HG03135 (cell line): ENCODE data around the gene HPS1.

Source experiments
- ATAC-seq: cut with Tn5 transposase; IDR thresholded peaks from one replicate; pipeline ENCODE4 v1.9.1; 2021; ENCODE audit warnings: mild to moderate bottlenecking, moderate library complexity; ENCODE audit not compliant: unreplicated experiment

Gene HPS1

DNA sequence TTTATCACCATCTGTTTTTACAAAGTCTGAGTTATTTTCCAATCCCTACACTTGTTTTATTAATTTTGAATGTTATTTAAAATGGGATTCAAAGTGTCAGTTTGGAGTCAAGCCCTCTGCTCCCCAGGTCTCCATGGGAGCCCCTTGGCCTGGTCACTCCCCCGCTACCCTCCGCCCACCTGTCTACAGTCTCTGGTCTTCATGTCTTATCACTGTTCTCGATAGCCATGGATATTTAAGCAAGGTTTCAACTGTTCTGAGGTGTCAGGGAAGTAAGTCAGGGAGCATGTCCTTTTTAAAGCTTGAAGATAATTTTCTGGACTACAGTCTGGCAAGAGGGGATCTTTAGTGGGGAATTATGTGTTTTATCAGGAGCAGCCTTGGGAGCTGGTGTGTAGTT is 19.1 kb upstream of the HPS1 start:
- no peak for ATAC-seq

GRCh38 chr10:98463976-98464754 is 17.4 kb upstream of the HPS1 start:
- ATAC-seq: no peak

DNA sequence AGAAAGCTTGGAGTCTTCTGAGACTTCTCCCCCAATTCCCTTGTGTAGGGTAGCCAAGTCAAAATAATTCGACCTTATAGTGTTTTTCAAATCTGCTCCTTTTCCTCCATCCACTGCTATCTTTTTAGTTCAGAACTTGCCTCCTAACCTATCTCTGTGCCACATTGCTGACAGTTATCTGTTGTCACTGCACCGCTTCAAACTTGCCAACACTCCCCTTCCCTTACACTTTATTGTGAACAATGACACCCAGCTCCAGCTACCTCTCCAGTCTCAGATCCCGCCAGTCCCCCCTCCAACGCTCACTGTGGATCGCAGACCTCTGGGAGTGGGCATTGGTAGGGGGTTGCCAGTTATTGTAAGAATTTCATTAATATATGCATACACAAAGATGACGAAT is 16.3 kb upstream of the HPS1 start:
- no peak for ATAC-seq

DNA sequence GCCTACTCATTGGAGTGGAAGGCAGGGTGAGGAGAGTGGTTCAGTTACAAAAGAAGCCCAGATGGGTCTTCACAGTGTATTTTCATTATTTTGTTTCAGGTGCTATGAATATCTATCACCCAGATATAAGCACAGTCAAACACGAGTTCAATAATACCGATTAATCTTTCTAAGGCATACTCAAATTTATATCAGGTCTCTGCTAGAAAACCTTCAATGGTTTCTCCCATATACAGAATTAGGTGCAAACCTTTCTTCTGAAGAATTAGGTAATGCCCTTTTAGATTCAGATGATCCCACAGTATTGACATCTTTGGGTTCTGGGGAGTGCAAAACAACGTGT is 14.7 kb upstream of the HPS1 start:
- ATAC-seq: no peak

DNA sequence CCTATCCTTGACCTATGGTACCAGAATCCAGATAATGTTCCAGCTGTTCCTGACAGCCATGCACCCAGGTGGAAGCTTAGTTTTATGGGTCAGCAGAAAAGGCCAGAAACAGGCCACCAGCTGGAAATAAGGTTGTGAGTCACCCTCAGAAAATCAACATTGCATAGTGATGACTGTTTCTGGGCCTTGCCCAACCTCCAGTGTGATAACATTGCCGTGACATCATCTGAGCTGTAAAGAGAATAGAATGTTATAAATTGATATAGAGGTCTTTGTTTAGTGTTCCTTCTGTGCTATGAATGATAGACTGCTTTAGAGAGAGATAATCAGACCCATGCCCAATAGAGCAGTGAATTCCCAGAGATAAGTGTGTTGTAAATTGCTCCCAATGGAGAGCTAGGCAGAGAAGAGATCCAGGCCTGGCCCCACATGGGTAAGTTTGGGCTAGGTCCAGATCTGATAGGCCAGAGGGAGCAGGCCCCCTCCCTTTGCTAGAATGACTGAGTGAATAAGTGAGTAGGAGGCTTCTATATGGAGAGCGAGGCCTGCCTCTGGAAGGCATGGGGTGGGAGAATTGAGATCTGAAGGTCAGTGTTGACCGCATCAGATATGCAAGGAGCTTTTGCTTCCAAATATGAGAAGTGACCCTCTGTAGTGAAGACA is 14.2 kb upstream of the HPS1 start:
- ATAC-seq: no peak

GRCh38 chr10:98458809-98459784 is 12.4 kb upstream of the HPS1 start:
- no peak for ATAC-seq

DNA sequence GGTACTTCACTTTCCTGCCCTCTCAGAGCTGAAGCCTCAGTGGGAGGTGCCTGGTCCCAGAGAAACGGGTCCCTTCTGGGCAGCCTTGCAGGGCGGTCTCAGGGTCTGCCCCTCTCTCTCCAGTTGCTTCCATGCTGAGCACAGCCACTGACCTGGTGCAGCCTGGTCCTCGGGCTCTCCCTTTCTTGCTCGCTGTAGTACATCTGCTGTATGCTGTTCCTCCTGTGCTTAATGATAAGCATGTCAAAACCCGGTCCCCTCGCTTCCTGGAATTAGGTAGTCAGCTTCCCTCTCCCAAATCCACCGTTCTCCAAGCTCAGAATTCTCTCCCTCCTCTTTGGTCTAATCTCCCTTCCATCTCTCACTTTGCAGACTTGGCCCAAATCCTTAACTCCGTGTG is 11.0 kb upstream of the HPS1 start:
- ATAC-seq: no peak

- ATAC-seq: no peak
These were observed 10.1 kb upstream of the HPS1 start for GRCh38 chr10:98456686-98457482.

- no peak for ATAC-seq
These were observed 9.4 kb upstream of the HPS1 start for GRCh38 chr10:98456043-98456570.

DNA sequence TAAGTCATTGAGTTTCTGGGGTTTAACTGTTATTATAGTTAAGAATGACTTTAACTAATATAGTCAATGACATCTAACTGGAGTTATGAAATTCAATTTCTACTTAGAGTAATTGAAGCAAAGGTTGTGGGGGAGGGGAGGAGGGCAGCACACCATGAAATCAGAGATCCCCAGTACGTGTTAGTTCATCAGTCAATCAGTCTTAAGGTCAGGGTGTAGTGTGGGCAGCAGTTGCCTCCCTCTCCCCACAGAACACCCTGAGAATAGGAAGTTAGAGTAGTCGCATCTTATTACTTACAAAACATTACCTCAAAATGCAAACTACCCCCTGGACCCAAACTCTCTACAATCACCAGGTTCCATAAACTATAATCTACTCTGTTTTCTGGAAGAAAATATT is 7.0 kb upstream of the HPS1 start:
- no peak for ATAC-seq

DNA sequence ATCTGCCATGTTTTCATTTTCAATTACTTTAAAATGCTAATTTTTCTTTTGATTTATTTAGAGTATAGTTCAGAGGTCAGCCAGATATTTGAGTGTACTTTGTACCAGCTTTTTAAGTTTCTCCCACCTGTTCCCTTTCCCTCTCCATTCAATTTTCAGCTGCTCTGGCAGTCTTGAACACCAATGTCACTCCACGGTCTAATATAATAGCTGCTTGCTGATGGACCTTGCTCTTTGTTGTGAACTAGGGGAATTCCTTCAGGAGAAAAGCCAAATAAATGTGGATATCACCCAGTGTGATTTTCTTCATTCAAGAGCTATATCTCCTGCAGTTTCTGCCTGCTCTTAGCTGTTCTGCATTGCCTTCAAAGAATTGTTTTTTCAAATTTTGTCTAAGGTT is 3.9 kb upstream of the HPS1 start:
- no peak for ATAC-seq

DNA sequence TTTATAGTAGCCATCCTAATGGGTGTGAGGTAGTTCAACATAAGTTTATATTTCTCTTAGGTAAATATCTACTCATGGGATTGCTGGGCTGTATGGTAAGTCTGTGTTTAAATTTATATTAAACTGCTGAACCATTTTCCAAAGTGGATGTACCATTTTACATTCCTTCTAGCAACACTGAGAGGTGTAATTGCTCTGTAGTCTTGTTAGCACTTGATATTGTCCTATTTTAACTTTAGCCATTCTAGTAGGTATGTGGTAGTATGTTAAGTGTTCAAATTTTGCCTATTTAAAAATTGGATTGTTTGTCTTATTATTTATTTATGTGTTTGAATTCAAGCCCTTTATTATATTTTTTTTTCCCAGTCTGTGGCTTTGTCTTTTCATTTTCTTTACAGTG is 2.6 kb upstream of the HPS1 start:
- ATAC-seq: no peak

GRCh38 chr10:98446151-98446660 is 529 bp downstream of the HPS1 start:
- peak; percentile 29 for ATAC-seq

- ATAC-seq: no peak
These were observed 1.4 kb downstream of the HPS1 start for GRCh38 chr10:98445200-98445812.

DNA sequence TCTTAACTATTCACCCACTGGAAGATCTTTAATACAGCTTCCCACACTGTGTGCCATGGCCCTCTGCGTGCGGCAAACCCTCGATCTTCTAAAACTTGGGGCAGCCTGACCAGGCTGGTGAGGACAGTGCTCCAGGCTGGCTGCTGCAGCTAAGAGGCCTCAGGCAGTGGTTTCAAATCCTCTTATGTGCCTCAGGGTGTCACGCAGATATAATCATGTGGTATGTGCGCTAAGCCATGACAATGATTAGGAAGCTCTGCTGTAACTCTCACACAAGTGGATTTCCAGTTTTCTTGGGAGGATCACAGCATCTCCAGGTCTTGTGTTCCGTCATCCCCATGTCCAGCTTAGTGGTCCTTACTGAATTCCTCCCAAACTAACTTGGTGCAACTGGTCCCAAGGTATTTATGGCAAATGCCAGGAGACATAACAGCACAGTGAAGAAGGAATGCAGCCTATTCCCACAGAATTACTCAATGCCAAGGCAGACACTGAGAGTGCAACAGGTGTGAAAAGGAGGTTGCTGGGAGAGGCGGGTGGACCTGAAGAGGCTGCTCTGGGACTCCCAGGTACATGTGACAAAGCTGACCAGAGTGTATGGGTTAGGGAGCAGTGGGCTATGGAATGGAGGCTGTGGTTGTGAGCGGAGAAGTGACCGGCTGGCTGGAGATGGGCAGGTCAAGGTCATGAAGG is 2.3 kb downstream of the HPS1 start:
- ATAC-seq: no peak

GRCh38 chr10:98438715-98439114 is 8.0 kb downstream of the HPS1 start:
- no peak for ATAC-seq

DNA sequence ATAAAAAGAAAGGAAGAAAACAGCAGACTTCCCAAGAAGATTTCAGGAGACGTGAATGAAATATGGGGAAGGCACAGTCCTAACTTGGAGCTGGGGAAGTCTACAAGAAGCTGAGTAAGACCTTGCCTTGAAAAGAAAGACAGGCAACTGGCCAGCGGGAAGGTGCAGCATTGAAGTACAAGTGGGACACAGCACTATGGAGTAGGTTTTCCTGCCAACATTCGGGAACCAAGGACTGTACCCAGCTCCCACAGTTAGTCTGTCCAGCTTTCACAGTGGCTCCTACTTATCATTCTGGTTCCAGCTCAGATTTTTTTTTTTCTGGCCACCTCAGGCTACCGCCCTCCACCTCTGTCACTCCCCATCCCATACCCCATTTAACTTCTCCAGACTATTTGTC is 10.0 kb downstream of the HPS1 start:
- ATAC-seq: no peak

DNA sequence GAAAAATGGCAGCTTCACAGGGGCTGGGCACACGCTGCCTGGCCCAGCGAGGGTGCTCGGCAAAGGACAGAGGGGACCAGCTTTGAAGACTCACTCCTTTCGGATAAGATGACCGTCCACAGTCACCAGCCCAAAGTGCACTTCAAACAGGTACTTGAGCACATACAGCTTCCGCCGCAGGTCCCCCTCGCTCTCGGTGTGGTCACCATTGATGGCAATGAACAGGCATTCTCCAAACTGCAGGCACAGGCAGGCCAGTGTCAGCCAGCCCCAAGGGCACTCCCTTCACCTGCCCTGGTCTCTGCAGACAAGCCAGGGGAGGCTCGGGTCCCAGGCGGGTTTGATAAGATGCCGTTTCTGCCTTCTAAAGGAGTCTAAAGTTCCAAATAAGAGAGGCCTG is 11.6 kb downstream of the HPS1 start:
- ATAC-seq: no peak
